Subcutaneous preadipocyte (primary cell): Measurements from ENCODE around the gene RUVBL1. TPM values are rescaled to one million over a fixed set of nuclear protein-coding genes. Genes with fewer than 3 reads are reported as not detected.

Source experiments
- small RNA-seq: library from RNA; depleted of rRNA; stranded (forward); fragments of <200 nt; gene quantifications from one replicate; pipeline ENCODE3, GENCODE V24; 2012
- total RNA-seq: library from RNA; depleted of rRNA; stranded (reverse); fragments of >200 nt; gene quantifications from 2 replicates; pipeline ENCODE4 v1.2.3, GENCODE V29; 2012

The RUVBL1 gene
- total RNA-seq: 80.5 and 103 TPM in 2 replicates

DNA sequence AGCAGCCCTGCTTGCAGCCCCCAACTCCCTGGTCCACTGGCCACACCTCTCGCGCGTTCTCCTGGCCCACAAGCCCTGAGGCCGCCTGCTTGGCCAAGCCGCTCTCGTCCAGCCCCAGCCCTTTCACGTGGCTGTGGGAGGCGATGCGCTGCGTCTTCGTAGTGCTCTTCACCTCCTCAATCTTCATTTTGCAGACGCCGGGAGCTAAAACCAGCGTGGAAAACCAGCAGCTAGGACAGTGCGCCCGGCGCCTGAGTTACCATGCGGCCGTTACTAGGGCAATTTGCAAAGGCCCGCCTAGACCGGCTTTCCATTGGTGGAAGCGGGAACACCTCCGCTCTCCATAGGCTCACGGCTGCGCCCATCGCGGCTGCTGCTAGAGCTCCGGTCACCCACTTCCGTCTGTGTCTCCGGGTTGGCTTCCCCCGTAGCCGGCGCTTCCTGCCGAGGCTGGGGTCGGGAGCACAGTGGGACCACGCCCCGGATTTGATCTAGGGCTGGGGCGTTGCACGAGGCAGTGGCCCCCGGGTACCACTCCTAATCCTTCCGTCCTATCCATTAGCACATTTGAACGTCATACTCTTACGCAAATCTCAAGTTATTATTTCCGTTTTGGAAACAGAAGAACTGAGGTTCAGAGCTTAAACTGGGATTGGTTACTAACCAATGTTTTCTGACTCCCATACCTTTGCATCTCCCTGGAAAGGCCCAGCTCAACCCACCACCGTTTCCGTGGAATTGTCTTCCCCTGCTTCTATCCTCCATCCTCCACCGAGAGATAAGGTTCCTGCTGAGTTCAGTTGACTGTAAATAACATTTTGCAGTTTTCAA, at the start of gene RUVBL1:
RUVBL1 (minus strand) TSS at position 275 of the 831 bp plus-strand sequence; CDS start at position 187, 88 bp downstream.

DNA sequence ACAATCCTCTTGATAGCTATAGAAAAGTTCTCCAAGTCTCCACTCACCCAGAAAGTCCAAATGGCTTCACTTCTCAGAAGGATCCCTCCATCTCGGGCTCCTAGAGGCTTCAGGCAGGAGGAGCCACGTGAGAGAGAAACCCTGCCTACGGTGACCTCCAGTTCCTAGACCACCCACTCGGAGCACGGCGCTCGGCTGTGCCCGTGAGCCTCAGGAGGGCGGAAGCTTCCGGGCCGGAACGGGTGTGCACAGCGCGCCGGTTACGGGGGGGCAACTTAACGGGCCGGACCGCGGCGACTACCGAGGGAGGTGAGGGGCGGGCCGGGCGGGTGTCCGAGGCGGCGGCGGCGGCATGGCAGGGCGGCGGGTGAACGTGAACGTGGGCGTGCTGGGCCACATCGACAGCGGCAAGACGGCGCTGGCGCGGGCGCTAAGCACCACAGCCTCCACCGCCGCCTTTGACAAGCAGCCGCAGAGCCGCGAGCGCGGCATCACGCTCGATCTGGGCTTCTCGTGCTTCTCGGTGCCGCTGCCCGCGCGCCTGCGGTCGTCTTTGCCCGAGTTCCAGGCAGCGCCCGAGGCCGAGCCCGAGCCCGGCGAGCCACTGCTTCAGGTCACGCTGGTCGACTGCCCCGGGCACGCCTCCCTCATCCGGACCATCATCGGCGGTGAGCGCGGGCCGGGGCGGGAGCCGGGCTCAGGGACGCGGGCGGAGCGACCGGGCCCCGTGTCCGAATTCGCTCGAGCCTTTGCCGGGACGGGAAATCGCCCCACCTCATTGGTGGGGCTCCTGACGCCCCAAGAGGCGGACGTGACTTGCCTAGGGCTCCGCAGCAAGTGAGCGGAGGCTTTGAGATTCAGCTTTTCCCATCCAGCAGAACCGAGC, 29.8 kb upstream of the RUVBL1 start, which contains the start of gene EEFSEC:
EEFSEC (plus strand) TSS at position 326 of the 886 bp plus-strand sequence; CDS start at position 353, 27 bp downstream.

DNA sequence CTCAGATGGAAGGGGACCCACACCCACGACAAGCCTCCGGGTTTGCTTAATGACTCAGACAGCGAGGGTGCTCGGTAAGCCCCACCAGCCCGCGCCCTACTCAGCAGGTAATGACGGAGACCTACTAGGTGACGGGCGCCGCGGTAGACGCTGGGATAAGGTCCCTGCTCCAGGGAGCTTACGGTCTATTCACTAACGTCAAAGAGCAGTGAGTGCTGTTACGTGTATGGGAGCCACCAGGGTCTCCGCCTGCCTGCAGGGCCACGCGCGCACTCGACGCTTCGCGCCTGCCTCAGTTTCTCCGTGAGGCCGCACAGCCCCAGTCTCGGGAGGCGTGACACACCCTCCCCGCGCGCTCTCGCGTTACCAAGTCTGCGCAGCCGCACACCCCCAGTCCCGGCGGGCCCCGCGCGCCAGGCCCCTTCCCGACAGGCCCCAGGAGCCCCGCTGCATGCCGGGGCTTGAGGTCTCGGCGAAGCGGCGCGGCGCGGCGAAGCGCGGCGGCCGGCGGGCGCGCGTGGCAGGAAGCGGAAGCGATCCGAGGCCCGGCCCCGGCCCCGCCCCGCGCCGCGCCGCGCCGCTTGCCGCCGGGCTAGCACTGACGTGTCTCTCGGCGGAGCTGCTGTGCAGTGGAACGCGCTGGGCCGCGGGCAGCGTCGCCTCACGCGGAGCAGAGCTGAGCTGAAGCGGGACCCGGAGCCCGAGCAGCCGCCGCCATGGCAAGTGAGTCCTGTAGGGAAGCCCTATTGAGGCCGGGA, 71.6 kb downstream of the RUVBL1 start, which contains the start of gene SEC61A1:
SEC61A1 (plus strand) TSS at position 601 of the 758 bp plus-strand sequence; CDS start at position 717, 116 bp downstream.

Small RNAs within 50 kb of the gene (small RNA-seq; reads per million reads assigned to genes)
- gene RNU2-37P: not detected
- gene RNU6-823P: not detected

Other genes with a start within 250 kb of the RUVBL1 start
- gene KBTBD12, start 208.6 kb downstream of the RUVBL1 start, total RNA-seq: not detected in 2 replicates
- 209 and 279 TPM in 2 replicates for gene SEC61A1, start 71.4 kb downstream of the RUVBL1 start, total RNA-seq
- gene EEFSEC, start 29.7 kb upstream of the RUVBL1 start, total RNA-seq: 5.9 and 6.3 TPM in 2 replicates